GM12865 (cell line): ENCODE measurements around the gene RSL1D1.

ENCODE experiments used
- DNase-seq: peaks from one replicate; pipeline ENCODE4 v3.0.0; 2010; ENCODE audit warnings: low read depth
- H3K4me3 ChIP-seq: 2 replicates; pipeline ENCODE4 v1.5.1; 2011; ENCODE audit warnings: mild to moderate bottlenecking, low read depth, low read length, control low read depth
- TF ChIP-seq, protein P1 (sequence below): IDR thresholded peaks from 2 replicates; pipeline ENCODE4 v1.5.1; 2011; ENCODE audit warnings: low read length, control low read depth, low read depth, inconsistent platforms; ENCODE audit not compliant: insufficient read depth; ENCODE audit errors: missing control alignments

The RSL1D1 gene

DNA sequence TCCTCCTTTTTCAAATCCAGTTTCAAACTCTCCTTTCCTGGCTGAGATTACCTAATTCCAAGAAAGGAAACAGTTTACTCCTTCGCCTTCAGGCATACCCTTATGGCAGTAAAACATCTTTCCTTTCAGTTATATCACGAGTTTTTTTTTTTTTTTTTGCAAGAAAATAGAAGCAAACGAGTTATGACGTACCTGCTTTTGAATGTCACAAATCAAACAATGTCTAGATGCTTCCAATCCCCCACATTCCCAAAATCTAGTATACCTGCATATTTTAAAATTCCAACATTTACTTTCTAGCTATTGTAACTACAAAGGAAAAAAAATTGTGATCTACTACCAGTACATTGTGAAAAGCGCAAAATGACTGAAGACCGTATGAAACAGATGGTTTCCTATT, 35.5 kb upstream of the RSL1D1 start:
- no peak overlapping the region for H3K4me3 ChIP-seq
- TF ChIP-seq, protein P1, sequence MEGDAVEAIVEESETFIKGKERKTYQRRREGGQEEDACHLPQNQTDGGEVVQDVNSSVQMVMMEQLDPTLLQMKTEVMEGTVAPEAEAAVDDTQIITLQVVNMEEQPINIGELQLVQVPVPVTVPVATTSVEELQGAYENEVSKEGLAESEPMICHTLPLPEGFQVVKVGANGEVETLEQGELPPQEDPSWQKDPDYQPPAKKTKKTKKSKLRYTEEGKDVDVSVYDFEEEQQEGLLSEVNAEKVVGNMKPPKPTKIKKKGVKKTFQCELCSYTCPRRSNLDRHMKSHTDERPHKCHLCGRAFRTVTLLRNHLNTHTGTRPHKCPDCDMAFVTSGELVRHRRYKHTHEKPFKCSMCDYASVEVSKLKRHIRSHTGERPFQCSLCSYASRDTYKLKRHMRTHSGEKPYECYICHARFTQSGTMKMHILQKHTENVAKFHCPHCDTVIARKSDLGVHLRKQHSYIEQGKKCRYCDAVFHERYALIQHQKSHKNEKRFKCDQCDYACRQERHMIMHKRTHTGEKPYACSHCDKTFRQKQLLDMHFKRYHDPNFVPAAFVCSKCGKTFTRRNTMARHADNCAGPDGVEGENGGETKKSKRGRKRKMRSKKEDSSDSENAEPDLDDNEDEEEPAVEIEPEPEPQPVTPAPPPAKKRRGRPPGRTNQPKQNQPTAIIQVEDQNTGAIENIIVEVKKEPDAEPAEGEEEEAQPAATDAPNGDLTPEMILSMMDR: no peak
- DNase-seq: no peak

DNA sequence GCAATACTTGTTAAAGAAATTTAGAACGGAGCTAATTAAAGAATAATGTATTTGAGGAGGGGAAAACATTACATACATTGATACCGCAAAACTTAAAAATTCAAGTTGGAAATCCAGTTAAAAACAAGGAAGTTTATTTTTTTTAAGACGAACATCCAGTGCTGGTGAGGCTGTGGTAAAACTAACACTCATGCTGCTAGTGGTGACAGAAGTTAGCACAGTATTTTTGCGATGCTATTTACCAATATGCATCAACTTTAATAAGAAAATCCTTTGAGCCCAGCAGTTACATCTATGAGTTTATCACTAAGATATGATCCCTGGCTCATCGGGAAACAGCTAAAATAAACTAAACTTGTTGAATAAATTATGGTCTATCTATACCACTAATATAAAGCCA, 32.7 kb upstream of the RSL1D1 start:
- no peak overlapping the region for H3K4me3 ChIP-seq
- TF ChIP-seq, protein P1: no peak
- DNase-seq: no peak

DNA sequence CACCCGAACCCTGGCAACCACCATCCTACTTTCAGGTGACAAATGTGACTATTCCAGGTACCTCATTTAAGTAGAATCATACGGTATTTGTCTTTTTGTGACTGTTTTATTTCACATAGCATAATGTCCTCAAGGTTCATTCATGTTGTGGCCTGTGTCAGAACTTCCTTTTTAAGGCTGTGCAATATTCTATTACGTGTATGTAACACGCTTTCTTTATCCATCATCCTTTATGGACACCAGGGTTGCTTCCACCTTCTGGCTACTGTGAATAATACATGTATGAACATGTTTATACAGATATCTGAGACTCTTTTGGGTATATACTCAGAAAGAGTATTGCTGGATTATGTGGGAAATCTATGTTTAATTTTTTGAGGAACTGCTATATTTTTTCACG, 28.7 kb upstream of the RSL1D1 start:
- DNase-seq: no peak
- H3K4me3 ChIP-seq: no peak overlapping the region
- TF ChIP-seq, protein P1: no peak

DNA sequence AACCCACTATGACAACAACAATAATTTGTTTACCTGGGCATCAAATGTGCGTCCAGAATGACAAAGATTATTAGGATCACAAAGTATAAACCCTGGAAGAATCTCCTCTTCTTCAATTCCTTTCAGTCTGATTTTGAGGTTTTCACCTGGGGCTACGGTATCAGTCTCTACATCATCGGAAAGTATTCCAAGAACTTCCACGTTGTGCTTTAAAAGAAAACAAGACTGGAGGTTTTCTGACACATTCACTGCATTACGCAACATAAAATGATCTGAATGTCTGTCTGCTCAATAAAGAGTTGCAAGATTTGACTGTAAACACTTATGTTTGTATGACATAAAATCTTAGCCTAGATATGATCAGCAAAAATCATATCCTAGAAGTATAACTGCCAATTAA, 26.0 kb upstream of the RSL1D1 start:
- TF ChIP-seq, protein P1: no peak
- no peak overlapping the region for H3K4me3 ChIP-seq
- no peak for DNase-seq

DNA sequence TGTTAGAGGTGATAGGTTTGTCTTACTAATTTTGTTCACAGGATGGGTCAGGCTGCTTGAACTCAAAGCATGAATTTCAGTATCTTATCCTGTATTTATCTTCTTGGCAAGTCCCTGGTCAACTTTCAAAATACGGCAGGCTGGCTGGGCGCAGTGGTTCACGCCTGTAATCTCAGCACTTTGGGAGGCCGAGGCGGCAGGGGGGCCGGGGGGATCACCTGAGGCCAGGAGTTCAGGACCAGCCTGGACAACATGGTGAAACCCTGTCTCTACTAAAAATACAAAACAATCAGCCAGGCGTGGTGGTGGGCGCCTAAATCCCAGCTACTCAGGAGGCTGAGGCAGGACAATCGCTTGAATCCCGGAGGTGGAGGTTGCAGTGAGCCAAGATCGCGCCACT, 25.0 kb upstream of the RSL1D1 start:
- DNase-seq: no peak

DNA sequence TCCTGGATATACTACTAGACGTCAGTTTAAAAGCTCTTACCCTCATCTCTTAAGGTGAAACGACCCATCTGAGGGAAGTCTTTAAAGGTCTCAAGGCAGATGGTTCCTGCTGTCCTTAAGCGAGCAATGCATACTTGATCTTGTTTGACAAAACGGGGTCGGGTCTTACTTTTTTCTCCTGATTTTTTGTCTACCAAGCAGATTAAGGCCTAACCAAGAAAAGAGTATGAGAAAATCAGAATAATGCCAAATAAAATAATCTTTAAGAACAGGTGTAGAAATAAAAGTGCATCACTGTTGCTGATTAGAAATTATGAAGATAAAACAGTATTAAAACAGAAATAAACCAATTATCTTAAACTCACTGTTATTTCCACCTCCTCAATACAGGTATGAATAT, 24.4 kb upstream of the RSL1D1 start:
- no peak for DNase-seq
- H3K4me3 ChIP-seq: no peak overlapping the region
- TF ChIP-seq, protein P1: no peak

More for the DNA sequence above, 25.0 kb upstream of the RSL1D1 start:
- TF ChIP-seq, protein P1: no peak
- no peak overlapping the region for H3K4me3 ChIP-seq

DNA sequence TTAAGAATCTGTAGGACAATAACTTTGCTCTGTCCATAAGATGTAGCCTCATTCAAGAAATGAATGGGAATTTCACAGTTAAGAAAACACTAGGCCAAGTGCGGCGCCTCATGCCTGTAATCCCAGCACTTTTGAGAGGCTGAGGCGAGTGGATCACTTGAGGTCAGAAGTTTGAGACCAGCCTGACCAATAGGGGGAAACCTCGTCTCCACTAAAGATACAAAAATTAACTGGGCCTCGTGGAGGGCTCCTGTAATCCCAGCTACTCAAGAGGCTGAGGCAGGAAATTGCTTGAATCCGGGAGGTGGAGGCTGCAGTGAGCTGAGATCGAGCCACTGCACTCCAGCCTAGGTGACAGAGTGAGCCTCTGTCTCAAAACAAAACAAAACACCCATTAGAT, 19.9 kb upstream of the RSL1D1 start:
- DNase-seq: no peak
- no peak overlapping the region for H3K4me3 ChIP-seq
- TF ChIP-seq, protein P1: no peak
